ENCODE measurements around the gene DNAH6.

DNAH6 gene

GRCh38 chr2:84701880-84702279 is 185.6 kb downstream of the DNAH6 start:
- DNase-seq, result no peak

- no peak for DNase-seq
These were observed 186.6 kb downstream of the DNAH6 start for GRCh38 chr2:84702941-84703340.

- no peak for DNase-seq
These were observed 187.5 kb downstream of the DNAH6 start for GRCh38 chr2:84703831-84704230.

- DNase-seq, result no peak
These were observed 188.4 kb downstream of the DNAH6 start for GRCh38 chr2:84704505-84705244.

GRCh38 chr2:84705858-84706257 is 189.6 kb downstream of the DNAH6 start:
- no peak for DNase-seq

- no peak for DNase-seq
These were observed 192.1 kb downstream of the DNAH6 start for GRCh38 chr2:84708442-84708841.

GRCh38 chr2:84711651-84712050 is 195.4 kb downstream of the DNAH6 start:
- DNase-seq, result no peak

GRCh38 chr2:84713441-84713840 is 197.1 kb downstream of the DNAH6 start:
- no peak for DNase-seq

- no peak for DNase-seq
These were observed 200.3 kb downstream of the DNAH6 start for GRCh38 chr2:84716564-84716963.

- no peak for DNase-seq
These were observed 201.0 kb downstream of the DNAH6 start for GRCh38 chr2:84717302-84717701.

- DNase-seq, result peak; percentile 4
These were observed 203.1 kb downstream of the DNAH6 start for GRCh38 chr2:84719434-84719833.

GRCh38 chr2:84723831-84724230 is 207.5 kb downstream of the DNAH6 start:
- DNase-seq, result no peak

GRCh38 chr2:84725717-84726116 is 209.4 kb downstream of the DNAH6 start:
- DNase-seq, result no peak

GRCh38 chr2:84727315-84727714 is 211.0 kb downstream of the DNAH6 start:
- peak; percentile 0 for DNase-seq

GRCh38 chr2:84729224-84729623 is 212.9 kb downstream of the DNAH6 start:
- no peak for DNase-seq

- no peak for DNase-seq
These were observed 214.9 kb downstream of the DNAH6 start for GRCh38 chr2:84731185-84731584.

GRCh38 chr2:84732897-84733778 is 216.8 kb downstream of the DNAH6 start:
- no peak for DNase-seq

- DNase-seq, result no peak
These were observed 219.1 kb downstream of the DNAH6 start for GRCh38 chr2:84735389-84735788.

GRCh38 chr2:84741182-84741822 is 225.0 kb downstream of the DNAH6 start:
- peak; percentile 34 for DNase-seq

- no peak for DNase-seq
These were observed 232.0 kb downstream of the DNAH6 start for GRCh38 chr2:84748341-84748740.

- no peak for DNase-seq
These were observed 233.1 kb downstream of the DNAH6 start for GRCh38 chr2:84749442-84749841.

- DNase-seq, result no peak
These were observed 238.8 kb downstream of the DNAH6 start for GRCh38 chr2:84755096-84755495.

GRCh38 chr2:84757648-84758047 is 241.3 kb downstream of the DNAH6 start:
- DNase-seq, result no peak

- DNase-seq, result no peak
These were observed 250.5 kb downstream of the DNAH6 start for GRCh38 chr2:84766791-84767190.
